Heart left ventricle (tissue), 13 donors: ENCODE data around the gene GYPC.

ENCODE experiments used
- POLR2A ChIP-seq, 2 donors: fragments of 450-650 bp; IDR thresholded peaks; one replicate each; pipeline ENCODE4 v1.6.1; 2017; ENCODE audit warnings: antibody characterized with exemption in 2 of 2, mild to moderate bottlenecking in 2 of 2, moderate library complexity in 2 of 2
- TF ChIP-seq, protein P1 (sequence below), 12 donors: fragments of 200-600 bp; sonication (generic) in 4 of 12; IDR thresholded peaks; one replicate each; pipeline versions ENCODE4 v1.5.0 to v1.8.0; 2018 to 2022; ENCODE audit warnings: antibody characterized with exemption in 12 of 12, mild to moderate bottlenecking in 5 of 12
- donor health status: ischemic (EF 13 %, LVEDD 7.1; RV severe dilation, severe dysfunction).
- donor health status: DM: no; HTN: yes; CAD: no.
- donor health status: DM: no; HTN: no; CAD: no.
- donor health status: ischemic (EF 25% LVEDD 6.9; RV normal size, moderate dysfunction).
- donor health status: ischemic (EF 25% LVEDD 5.7; RV mildly dilated, moderate dysfunction).
- donor health status: ischemic (EF 35%, LVEDD 5.7; RV mildly dilated, moderate dysfunction).
- donor health status: nonischemic (EF 11% LVEDD 7.7; RV severe dilation, severe dysfunction).
- donor health status: DM: yes; HTN: yes; CAD: no.
- donor health status: PGD.
- donor health status: ischemic (EF 29% LVEDD 5.4; RV normal size, mild dysfunction).
- donor health status: nonischemic (EF 23%, LVEDD 6.1; RV moderate dilation, normal function).

DNA sequence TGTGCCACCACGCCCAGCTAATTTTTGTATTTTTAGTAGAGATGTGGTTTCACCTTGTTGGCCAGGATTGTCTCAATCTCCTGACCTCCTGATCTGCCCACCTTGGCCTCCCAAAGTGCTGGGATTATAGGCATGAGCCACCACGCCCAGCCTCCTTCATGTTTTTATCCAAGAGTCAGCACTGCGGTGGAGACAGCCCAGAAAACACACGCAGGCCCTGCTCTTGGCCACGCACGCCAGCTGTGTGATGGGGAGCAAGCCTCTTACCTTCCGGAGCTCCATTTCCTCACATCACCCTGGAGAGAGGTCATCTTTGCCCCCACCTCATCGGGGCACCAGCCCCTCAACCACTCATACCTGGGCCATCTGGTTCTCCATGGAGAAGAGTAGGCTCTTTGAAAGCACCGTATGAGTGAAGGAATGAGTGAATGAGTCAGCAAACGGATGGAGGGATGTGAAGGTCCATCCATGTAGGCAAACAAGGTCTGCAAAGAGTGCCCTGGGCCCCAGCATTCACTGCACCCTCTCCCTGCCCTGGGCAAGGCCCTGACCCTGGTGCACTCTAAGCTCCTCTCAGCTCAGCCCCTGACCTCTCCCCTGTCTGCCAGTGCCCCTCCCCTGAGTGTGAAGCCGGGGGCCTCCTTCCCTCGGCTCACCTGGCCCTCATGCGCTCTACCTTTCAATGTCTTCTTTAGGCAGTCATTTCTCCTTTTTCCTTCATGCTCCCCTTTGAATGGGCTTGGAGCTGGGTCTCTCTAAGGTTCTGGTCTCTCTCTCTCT is 7.4 kb downstream of the GYPC start:
- TF ChIP-seq, protein P1, sequence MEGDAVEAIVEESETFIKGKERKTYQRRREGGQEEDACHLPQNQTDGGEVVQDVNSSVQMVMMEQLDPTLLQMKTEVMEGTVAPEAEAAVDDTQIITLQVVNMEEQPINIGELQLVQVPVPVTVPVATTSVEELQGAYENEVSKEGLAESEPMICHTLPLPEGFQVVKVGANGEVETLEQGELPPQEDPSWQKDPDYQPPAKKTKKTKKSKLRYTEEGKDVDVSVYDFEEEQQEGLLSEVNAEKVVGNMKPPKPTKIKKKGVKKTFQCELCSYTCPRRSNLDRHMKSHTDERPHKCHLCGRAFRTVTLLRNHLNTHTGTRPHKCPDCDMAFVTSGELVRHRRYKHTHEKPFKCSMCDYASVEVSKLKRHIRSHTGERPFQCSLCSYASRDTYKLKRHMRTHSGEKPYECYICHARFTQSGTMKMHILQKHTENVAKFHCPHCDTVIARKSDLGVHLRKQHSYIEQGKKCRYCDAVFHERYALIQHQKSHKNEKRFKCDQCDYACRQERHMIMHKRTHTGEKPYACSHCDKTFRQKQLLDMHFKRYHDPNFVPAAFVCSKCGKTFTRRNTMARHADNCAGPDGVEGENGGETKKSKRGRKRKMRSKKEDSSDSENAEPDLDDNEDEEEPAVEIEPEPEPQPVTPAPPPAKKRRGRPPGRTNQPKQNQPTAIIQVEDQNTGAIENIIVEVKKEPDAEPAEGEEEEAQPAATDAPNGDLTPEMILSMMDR (IDR thresholded peaks at IDR 0.05): no peak
- TF ChIP-seq POLR2A (IDR thresholded peaks at IDR 0.05): no peak
